GM23338 (cell line): ENCODE results near the gene DAZL. TPM values are rescaled to one million over a fixed set of nuclear protein-coding genes. Genes with fewer than 3 reads are reported as not detected.

Experiments used
- ATAC-seq: fragments of 200-7000 bp; cut with Tn5 transposase; 3 replicates; pipeline ENCODE4 v1.9.1; 2020
- DNase-seq: peaks from one replicate; pipeline ENCODE4 v3.0.0-alpha.2; 2015; ENCODE audit warnings: low spot score
- H2AFZ ChIP-seq: fragments of 200-600 bp; sonication (generic); 2 replicates; pipeline ENCODE4 v1.8.0; 2016; ENCODE audit warnings: antibody characterized with exemption, mild to moderate bottlenecking, moderate library complexity
- H3F3A ChIP-seq: fragments of 200-600 bp; sonication (generic); replicated peaks from 2 replicates; pipeline ENCODE4 v1.8.0; 2017; ENCODE audit warnings: antibody characterized with exemption, mixed run types, low read depth
- H3K27ac ChIP-seq: fragments of 200-600 bp; sonication (generic); 2 replicates; pipeline ENCODE4 v1.6.1; 2016; ENCODE audit warnings: low read depth
- H3K27me3 ChIP-seq: fragments of 200-600 bp; sonication (generic); 2 replicates; pipeline ENCODE4 v1.8.0; 2016; ENCODE audit warnings: mild to moderate bottlenecking, mixed run types, moderate library complexity; ENCODE audit not compliant: insufficient read depth
- H3K36me3 ChIP-seq: fragments of 200-600 bp; sonication (generic); 2 replicates; pipeline ENCODE4 v1.8.0; 2016; ENCODE audit warnings: mild to moderate bottlenecking; ENCODE audit not compliant: insufficient read depth
- H3K4me1 ChIP-seq: fragments of 200-600 bp; sonication (generic); 2 replicates; pipeline ENCODE4 v1.8.0; 2016; ENCODE audit warnings: mild to moderate bottlenecking, moderate library complexity; ENCODE audit not compliant: insufficient read depth
- H3K4me2 ChIP-seq: fragments of 200-600 bp; sonication (generic); 2 replicates; pipeline ENCODE4 v1.7.1; 2017; ENCODE audit warnings: mixed run types
- H3K4me3 ChIP-seq: fragments of 200-600 bp; sonication (generic); 2 replicates; pipeline ENCODE4 v1.6.1; 2016; ENCODE audit warnings: mixed run types
- H3K79me2 ChIP-seq: fragments of 200-600 bp; sonication (generic); replicated peaks from 2 replicates; pipeline ENCODE4 v1.8.0; 2017; ENCODE audit warnings: mild to moderate bottlenecking; ENCODE audit not compliant: insufficient read depth
- H3K9me2 ChIP-seq: fragments of 200-600 bp; sonication (generic); 2 replicates; pipeline ENCODE4 v1.8.0; 2017; ENCODE audit not compliant: insufficient read depth
- H4K20me1 ChIP-seq: fragments of 200-600 bp; sonication (generic); replicated peaks from 2 replicates; pipeline ENCODE4 v1.8.0; 2017; ENCODE audit warnings: mild to moderate bottlenecking; ENCODE audit not compliant: insufficient read depth
- H3K27ac Mint-ChIP-seq: 2 replicates; pipeline ENCODE4 v1.8.0; 2020; ENCODE audit warnings: inconsistent platforms, mild to moderate bottlenecking, moderate library complexity, mixed read lengths
- H3K27me3 Mint-ChIP-seq: 3 replicates; pipeline ENCODE4 v1.8.0; 2022; ENCODE audit warnings: low read depth, mild to moderate bottlenecking, moderate library complexity, mixed read lengths, inconsistent platforms; ENCODE audit not compliant: insufficient read depth, poor library complexity
- H3K36me3 Mint-ChIP-seq: 3 replicates; pipeline ENCODE4 v1.8.0; 2021; ENCODE audit warnings: low read depth, mild to moderate bottlenecking, inconsistent platforms, moderate library complexity, mixed read lengths
- H3K4me1 Mint-ChIP-seq: 3 replicates; pipeline ENCODE4 v1.8.0; 2020; ENCODE audit warnings: mild to moderate bottlenecking, inconsistent platforms, mixed read lengths
- H3K4me3 Mint-ChIP-seq: 3 replicates; pipeline ENCODE4 v1.8.0; 2021; ENCODE audit warnings: moderate library complexity, mild to moderate bottlenecking, inconsistent platforms, mixed read lengths
- H3K9me3 Mint-ChIP-seq: 3 replicates; pipeline ENCODE4 v1.8.0; 2020; ENCODE audit warnings: moderate library complexity, mild to moderate bottlenecking, inconsistent platforms, mixed read lengths
- CREB1 ChIP-seq: fragments of 250-450 bp; sonication (Bioruptor Pico); IDR thresholded peaks from 2 replicates; pipeline ENCODE4 v1.5.0; 2020; ENCODE audit warnings: low read depth, mild to moderate bottlenecking, moderate library complexity
- EZH2 ChIP-seq: fragments of 200-600 bp; sonication (generic); IDR thresholded peaks from one replicate; pipeline ENCODE4 v1.8.0; 2017; ENCODE audit warnings: antibody characterized with exemption, mild to moderate bottlenecking, low read depth; ENCODE audit not compliant: unreplicated experiment
- EZH2phosphoT487 ChIP-seq: fragments of 200-600 bp; sonication (generic); IDR thresholded peaks from one replicate; pipeline ENCODE4 v1.8.1; 2018; ENCODE audit warnings: antibody characterized with exemption; ENCODE audit not compliant: unreplicated experiment
- JUNB ChIP-seq: IDR thresholded peaks from one replicate; pipeline ENCODE4 v1.6.1; 2016; ENCODE audit warnings: antibody characterized with exemption; ENCODE audit not compliant: unreplicated experiment
- NANOG ChIP-seq: IDR thresholded peaks from 2 replicates; pipeline ENCODE4 v1.6.1; 2016; ENCODE audit warnings: antibody characterized with exemption, borderline replicate concordance
- POLR2AphosphoS5 ChIP-seq: IDR thresholded peaks from 2 replicates; pipeline ENCODE4 v1.6.1; 2016; ENCODE audit warnings: antibody characterized with exemption, low read depth
- STAT1 ChIP-seq: IDR thresholded peaks from one replicate; pipeline ENCODE4 v1.6.1; 2016; ENCODE audit warnings: antibody characterized with exemption; ENCODE audit not compliant: unreplicated experiment
- ZNF114 ChIP-seq: fragments of 250-450 bp; sonication (Bioruptor Pico); IDR thresholded peaks from 2 replicates; pipeline ENCODE4 v1.5.0; 2020; ENCODE audit warnings: mild to moderate bottlenecking, moderate library complexity
- ZNF331 ChIP-seq: fragments of 250-450 bp; sonication (Bioruptor Pico); IDR thresholded peaks from 2 replicates; pipeline ENCODE4 v1.5.0; 2020; ENCODE audit warnings: low read depth, mild to moderate bottlenecking, moderate library complexity
- polyA plus RNA-seq: library from polyadenylated mRNA; unstranded; fragments of >200 nt; fragmentation: Nextera tagmentation; extraction: Ambion mirVana; gene quantifications from 2 replicates; pipeline ENCODE4 v1.2.1, GENCODE V29; 2016
- total RNA-seq: library from RNA; depleted of rRNA; stranded (reverse); fragments of >200 nt; shearing (Covaris generic); gene quantifications from 2 replicates; pipeline ENCODE4 v1.2.3, GENCODE V29; 2014
- TF ChIP-seq, protein P1 (sequence below), 2 experiments: fragments of 200-600 bp in 1 of 2; sonication (generic) in 1 of 2; conservative IDR thresholded peaks; 2 replicates each; pipeline versions ENCODE4 v1.5.1 to v1.6.1; 2016 to 2017; ENCODE audit warnings: antibody characterized with exemption in 2 of 2, low read depth in 2 of 2, mild to moderate bottlenecking in 2 of 2, moderate library complexity in 1 of 2
- TF ChIP-seq, protein P2 (sequence below): IDR thresholded peaks from one replicate; pipeline ENCODE4 v1.6.1; 2018; ENCODE audit warnings: antibody characterized with exemption; ENCODE audit not compliant: unreplicated experiment
- TF ChIP-seq, protein P3 (sequence below): fragments of 250-450 bp; sonication (Bioruptor Pico); IDR thresholded peaks from 2 replicates; pipeline ENCODE4 v1.5.0; 2020; ENCODE audit warnings: mild to moderate bottlenecking, moderate library complexity
- TF ChIP-seq, protein P4 (sequence below): IDR thresholded peaks from 2 replicates; pipeline ENCODE4 v1.6.1; 2016; ENCODE audit warnings: antibody characterized with exemption

DAZL gene
- total and polyA plus RNA-seq, 2 experiments from 2014 or later: 3.2 to 5.3 TPM

DNA sequence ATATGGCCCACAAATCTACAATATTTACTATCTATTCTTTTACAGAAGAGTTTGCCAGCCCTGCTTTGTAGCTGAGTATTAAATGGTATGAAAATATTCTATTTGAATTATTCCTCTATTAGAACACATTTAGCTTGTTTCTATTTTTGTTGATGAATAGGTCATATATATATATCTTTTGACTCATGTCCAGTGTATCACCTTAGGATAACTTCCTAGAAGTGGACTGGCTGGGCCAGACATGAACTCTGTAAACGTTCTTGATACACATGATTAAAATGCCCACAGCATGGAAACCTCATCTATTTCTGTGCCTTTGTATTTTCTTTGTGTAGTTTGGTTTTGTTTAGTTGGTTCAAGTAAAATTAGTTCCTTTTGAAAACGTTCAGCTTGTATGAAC lies 37.1 kb downstream of the DAZL start (continued):
- TF ChIP-seq EZH2: no peak

DNA sequence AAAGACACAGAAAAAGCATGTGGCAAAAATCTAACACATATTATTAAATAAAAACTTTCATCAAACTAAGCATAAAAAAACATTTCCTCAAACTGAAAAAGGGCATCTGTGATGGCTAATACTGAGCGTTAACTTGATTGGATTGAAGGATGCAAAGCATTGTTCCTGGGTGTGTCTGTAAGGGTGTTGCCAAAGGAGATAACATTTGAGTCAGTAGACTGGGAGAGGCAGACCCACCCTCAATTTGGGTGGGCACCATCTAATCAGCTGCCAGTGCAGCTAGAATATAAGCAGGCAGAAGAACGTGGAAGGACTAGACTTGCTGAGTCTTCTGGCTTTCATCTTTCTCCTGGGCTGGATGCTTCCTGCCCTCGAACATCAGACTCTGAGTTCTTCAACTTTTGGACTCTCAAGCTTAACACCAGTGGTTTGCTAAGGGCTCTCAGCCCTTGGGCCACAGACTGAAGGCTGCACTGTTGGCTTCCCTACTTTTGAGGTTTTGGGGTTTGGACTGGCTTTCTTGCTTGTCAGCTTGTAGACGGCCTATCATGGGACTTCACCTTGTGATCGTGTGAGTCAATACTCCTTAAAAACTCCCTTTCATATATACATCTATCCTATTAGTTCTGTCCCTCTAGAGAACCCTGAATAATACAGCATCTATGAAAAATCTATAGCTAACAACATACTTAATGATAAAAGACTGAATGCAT lies 45.4 kb downstream of the DAZL start:
- Histone ChIP-seq H2AFZ (no peak overlapping the region), H3K79me2 (no peaks in the 10 kb centered on the region)
- no peak overlapping the region for H3K27ac Mint-ChIP-seq

More for the DNA sequence above, 45.4 kb downstream of the DAZL start:
- ATAC-seq (no peak), DNase-seq (no peak)
- Histone ChIP-seq H3K27ac (no peak overlapping the region), H3K27me3 (no peaks in the 10 kb centered on the region), H3F3A (no peaks in the 10 kb centered on the region), H3K4me3 (no peak overlapping the region), H4K20me1 (no peaks in the 10 kb centered on the region), H3K4me2 (no peak overlapping the region), H3K36me3 (no peaks in the 10 kb centered on the region), H3K9me2 (no peaks in the 10 kb centered on the region), H3K4me1 (no peaks in the 10 kb centered on the region)
- peaks cover 7% of the 10 kb centered on the region for H3K27me3 Mint-ChIP-seq
- no peaks in the 10 kb centered on the region for H3K4me1 Mint-ChIP-seq
- peaks cover 7% of the 10 kb centered on the region; the same call in 2 of the 3 replicates for H3K36me3 Mint-ChIP-seq
- TF ChIP-seq EZH2: no peak
- TF ChIP-seq, protein P1, sequence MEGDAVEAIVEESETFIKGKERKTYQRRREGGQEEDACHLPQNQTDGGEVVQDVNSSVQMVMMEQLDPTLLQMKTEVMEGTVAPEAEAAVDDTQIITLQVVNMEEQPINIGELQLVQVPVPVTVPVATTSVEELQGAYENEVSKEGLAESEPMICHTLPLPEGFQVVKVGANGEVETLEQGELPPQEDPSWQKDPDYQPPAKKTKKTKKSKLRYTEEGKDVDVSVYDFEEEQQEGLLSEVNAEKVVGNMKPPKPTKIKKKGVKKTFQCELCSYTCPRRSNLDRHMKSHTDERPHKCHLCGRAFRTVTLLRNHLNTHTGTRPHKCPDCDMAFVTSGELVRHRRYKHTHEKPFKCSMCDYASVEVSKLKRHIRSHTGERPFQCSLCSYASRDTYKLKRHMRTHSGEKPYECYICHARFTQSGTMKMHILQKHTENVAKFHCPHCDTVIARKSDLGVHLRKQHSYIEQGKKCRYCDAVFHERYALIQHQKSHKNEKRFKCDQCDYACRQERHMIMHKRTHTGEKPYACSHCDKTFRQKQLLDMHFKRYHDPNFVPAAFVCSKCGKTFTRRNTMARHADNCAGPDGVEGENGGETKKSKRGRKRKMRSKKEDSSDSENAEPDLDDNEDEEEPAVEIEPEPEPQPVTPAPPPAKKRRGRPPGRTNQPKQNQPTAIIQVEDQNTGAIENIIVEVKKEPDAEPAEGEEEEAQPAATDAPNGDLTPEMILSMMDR (conservative IDR thresholded peaks at IDR 0.05; ENCODE audit: low read depth in 2 of 2): no peak
- TF ChIP-seq, protein P2, sequence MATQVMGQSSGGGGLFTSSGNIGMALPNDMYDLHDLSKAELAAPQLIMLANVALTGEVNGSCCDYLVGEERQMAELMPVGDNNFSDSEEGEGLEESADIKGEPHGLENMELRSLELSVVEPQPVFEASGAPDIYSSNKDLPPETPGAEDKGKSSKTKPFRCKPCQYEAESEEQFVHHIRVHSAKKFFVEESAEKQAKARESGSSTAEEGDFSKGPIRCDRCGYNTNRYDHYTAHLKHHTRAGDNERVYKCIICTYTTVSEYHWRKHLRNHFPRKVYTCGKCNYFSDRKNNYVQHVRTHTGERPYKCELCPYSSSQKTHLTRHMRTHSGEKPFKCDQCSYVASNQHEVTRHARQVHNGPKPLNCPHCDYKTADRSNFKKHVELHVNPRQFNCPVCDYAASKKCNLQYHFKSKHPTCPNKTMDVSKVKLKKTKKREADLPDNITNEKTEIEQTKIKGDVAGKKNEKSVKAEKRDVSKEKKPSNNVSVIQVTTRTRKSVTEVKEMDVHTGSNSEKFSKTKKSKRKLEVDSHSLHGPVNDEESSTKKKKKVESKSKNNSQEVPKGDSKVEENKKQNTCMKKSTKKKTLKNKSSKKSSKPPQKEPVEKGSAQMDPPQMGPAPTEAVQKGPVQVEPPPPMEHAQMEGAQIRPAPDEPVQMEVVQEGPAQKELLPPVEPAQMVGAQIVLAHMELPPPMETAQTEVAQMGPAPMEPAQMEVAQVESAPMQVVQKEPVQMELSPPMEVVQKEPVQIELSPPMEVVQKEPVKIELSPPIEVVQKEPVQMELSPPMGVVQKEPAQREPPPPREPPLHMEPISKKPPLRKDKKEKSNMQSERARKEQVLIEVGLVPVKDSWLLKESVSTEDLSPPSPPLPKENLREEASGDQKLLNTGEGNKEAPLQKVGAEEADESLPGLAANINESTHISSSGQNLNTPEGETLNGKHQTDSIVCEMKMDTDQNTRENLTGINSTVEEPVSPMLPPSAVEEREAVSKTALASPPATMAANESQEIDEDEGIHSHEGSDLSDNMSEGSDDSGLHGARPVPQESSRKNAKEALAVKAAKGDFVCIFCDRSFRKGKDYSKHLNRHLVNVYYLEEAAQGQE: no peak
- TF ChIP-seq STAT1: no peak
- TF ChIP-seq, protein P3, sequence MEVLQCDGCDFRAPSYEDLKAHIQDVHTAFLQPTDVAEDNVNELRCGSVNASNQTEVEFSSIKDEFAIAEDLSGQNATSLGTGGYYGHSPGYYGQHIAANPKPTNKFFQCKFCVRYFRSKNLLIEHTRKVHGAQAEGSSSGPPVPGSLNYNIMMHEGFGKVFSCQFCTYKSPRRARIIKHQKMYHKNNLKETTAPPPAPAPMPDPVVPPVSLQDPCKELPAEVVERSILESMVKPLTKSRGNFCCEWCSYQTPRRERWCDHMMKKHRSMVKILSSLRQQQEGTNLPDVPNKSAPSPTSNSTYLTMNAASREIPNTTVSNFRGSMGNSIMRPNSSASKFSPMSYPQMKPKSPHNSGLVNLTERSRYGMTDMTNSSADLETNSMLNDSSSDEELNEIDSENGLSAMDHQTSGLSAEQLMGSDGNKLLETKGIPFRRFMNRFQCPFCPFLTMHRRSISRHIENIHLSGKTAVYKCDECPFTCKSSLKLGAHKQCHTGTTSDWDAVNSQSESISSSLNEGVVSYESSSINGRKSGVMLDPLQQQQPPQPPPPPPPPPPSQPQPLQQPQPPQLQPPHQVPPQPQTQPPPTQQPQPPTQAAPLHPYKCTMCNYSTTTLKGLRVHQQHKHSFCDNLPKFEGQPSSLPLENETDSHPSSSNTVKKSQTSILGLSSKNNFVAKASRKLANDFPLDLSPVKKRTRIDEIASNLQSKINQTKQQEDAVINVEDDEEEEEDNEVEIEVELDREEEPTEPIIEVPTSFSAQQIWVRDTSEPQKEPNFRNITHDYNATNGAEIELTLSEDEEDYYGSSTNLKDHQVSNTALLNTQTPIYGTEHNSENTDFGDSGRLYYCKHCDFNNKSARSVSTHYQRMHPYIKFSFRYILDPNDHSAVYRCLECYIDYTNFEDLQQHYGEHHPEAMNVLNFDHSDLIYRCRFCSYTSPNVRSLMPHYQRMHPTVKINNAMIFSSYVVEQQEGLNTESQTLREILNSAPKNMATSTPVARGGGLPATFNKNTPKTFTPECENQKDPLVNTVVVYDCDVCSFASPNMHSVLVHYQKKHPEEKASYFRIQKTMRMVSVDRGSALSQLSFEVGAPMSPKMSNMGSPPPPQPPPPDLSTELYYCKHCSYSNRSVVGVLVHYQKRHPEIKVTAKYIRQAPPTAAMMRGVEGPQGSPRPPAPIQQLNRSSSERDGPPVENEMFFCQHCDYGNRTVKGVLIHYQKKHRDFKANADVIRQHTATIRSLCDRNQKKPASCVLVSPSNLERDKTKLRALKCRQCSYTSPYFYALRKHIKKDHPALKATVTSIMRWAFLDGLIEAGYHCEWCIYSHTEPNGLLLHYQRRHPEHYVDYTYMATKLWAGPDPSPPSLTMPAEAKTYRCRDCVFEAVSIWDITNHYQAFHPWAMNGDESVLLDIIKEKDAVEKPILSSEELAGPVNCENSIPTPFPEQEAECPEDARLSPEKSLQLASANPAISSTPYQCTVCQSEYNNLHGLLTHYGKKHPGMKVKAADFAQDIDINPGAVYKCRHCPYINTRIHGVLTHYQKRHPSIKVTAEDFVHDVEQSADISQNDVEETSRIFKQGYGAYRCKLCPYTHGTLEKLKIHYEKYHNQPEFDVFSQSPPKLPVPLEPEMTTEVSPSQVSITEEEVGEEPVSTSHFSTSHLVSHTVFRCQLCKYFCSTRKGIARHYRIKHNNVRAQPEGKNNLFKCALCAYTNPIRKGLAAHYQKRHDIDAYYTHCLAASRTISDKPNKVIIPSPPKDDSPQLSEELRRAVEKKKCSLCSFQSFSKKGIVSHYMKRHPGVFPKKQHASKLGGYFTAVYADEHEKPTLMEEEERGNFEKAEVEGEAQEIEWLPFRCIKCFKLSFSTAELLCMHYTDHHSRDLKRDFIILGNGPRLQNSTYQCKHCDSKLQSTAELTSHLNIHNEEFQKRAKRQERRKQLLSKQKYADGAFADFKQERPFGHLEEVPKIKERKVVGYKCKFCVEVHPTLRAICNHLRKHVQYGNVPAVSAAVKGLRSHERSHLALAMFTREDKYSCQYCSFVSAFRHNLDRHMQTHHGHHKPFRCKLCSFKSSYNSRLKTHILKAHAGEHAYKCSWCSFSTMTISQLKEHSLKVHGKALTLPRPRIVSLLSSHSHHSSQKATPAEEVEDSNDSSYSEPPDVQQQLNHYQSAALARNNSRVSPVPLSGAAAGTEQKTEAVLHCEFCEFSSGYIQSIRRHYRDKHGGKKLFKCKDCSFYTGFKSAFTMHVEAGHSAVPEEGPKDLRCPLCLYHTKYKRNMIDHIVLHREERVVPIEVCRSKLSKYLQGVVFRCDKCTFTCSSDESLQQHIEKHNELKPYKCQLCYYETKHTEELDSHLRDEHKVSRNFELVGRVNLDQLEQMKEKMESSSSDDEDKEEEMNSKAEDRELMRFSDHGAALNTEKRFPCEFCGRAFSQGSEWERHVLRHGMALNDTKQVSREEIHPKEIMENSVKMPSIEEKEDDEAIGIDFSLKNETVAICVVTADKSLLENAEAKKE: no peak
- TF ChIP-seq ZNF331 (CRISPR knock-in tag): no peak
- no peak for TF ChIP-seq CREB1 (CRISPR knock-in tag)
- TF ChIP-seq ZNF114 (CRISPR knock-in tag): no peak
- TF ChIP-seq, protein P4, sequence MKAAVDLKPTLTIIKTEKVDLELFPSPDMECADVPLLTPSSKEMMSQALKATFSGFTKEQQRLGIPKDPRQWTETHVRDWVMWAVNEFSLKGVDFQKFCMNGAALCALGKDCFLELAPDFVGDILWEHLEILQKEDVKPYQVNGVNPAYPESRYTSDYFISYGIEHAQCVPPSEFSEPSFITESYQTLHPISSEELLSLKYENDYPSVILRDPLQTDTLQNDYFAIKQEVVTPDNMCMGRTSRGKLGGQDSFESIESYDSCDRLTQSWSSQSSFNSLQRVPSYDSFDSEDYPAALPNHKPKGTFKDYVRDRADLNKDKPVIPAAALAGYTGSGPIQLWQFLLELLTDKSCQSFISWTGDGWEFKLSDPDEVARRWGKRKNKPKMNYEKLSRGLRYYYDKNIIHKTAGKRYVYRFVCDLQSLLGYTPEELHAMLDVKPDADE: no peak
- TF ChIP-seq POLR2AphosphoS5: no peak
- no peak for TF ChIP-seq JUNB
- no peak for TF ChIP-seq EZH2phosphoT487
- TF ChIP-seq NANOG: no peak
- H3K9me3 Mint-ChIP-seq: peaks cover 23% of the 10 kb centered on the region
- no peak overlapping the region for H3K4me3 Mint-ChIP-seq
